ENCODE results near the gene NR2C2.

DNA sequence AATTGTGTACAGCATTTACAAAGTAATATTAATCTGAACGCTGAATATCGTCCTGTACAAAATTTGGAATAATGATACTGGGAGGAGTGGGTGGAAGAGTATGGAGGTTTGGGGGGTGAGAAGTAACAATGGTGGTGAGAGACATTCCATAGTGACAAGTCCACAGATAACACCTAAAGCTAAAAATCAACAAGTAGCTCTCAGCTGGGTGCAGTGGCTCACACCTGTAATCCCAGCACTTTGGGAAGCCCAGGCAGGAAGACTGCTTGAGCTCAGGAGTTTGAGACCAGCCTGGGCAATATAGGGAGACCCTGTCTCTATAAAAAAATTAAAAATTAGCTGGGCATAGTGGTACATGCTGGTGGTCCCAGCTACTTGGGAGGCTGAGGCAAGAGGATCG, 112.6 kb downstream of the NR2C2 start:
- TF ChIP-seq CTCF (optimal IDR thresholded peaks at IDR 0.05 in 1 of 3, IDR thresholded peaks at IDR 0.05 in 1 of 3, conservative IDR thresholded peaks at IDR 0.05 in 1 of 3; ENCODE audit: extremely low read depth in 1 of 3, insufficient read depth in 2 of 3, low read length in 3 of 3) (no peak), EZH2 (IDR thresholded peaks at IDR 0.05; ENCODE audit: low read length) (no peak)

Data from keratinocyte (primary cell).